NT2/D1 (cell line): ENCODE data around the gene LHX3.

Source experiments
- SUZ12 ChIP-seq: IDR thresholded peaks from 2 replicates; pipeline ENCODE4 v1.6.1; 2011; ENCODE audit not compliant: insufficient read length, insufficient read depth; ENCODE audit errors: extremely low read depth
- YY1 ChIP-seq: IDR thresholded peaks from 2 replicates; pipeline ENCODE4 v1.6.1; 2011; ENCODE audit not compliant: insufficient read length, insufficient read depth

- no peak for TF ChIP-seq SUZ12
- TF ChIP-seq YY1, result no peak
Observed at GRCh38 chr9:136235171-136235570, 30.2 kb upstream of the LHX3 start.
